SJCRH30 (cell line): ENCODE data around the gene B3GNT9. TPM values are rescaled to one million over a fixed set of nuclear protein-coding genes. Genes with fewer than 3 reads are reported as not detected.
A peak's percentile ranks its signal among the peaks of the same experiment; 100 is the strongest.

Source experiments
- DNase-seq, 2 experiments: peaks; one replicate each; pipeline ENCODE4 v3.0.0-alpha.2; 2015 to 2020
- H3K27ac ChIP-seq: fragments of 250-450 bp; sonication (Bioruptor Pico); 2 replicates; pipeline ENCODE4 v1.5.1; 2020; ENCODE audit warnings: mild to moderate bottlenecking, moderate library complexity
- H3K27me3 ChIP-seq: fragments of 250-450 bp; sonication (Bioruptor Pico); 2 replicates; pipeline ENCODE4 v1.5.1; 2020; ENCODE audit warnings: mild to moderate bottlenecking, moderate library complexity
- H3K36me3 ChIP-seq: fragments of 250-450 bp; sonication (Bioruptor Pico); 2 replicates; pipeline ENCODE4 v1.5.1; 2020; ENCODE audit warnings: mild to moderate bottlenecking, moderate library complexity
- H3K4me1 ChIP-seq: fragments of 250-450 bp; sonication (Bioruptor Pico); 2 replicates; pipeline ENCODE4 v1.5.1; 2020; ENCODE audit warnings: mild to moderate bottlenecking, moderate library complexity
- H3K4me3 ChIP-seq: fragments of 250-450 bp; sonication (Bioruptor Pico); 2 replicates; pipeline ENCODE4 v1.5.1; 2020; ENCODE audit warnings: mild to moderate bottlenecking, moderate library complexity
- H3K9me3 ChIP-seq: fragments of 250-450 bp; sonication (Bioruptor Pico); replicated peaks from 2 replicates; pipeline ENCODE4 v1.5.1; 2020; ENCODE audit warnings: mild to moderate bottlenecking, moderate library complexity
- total RNA-seq: library from RNA; depleted of rRNA; stranded (reverse); fragments of >200 nt; shearing (Covaris generic); gene quantifications from 2 replicates; pipeline ENCODE4 v1.2.3, GENCODE V29; 2014

The B3GNT9 gene
- total RNA-seq, 1 experiment from 2014 or later, result 13.1 TPM

GRCh38 chr16:67155295-67156142, 4.7 kb upstream of the B3GNT9 start:
- Histone ChIP-seq H3K4me1 (peaks cover 13% of the 10 kb centered on the region; the same call in 1 of the 2 replicates), H3K27ac (no peak overlapping the region), H3K27me3 (peaks cover 4% of the 10 kb centered on the region; the same call in 1 of the 2 replicates), H3K9me3 (no peaks in the 10 kb centered on the region), H3K36me3 (no peaks in the 10 kb centered on the region), H3K4me3 (no peak overlapping the region)
- DNase-seq, result peak; percentile 72 to 85

- H3K4me3 ChIP-seq, result no peak overlapping the region
- H3K27me3 ChIP-seq, result peaks cover 4% of the 10 kb centered on the region; the same call in 1 of the 2 replicates
- DNase-seq, result no peak
Measured at GRCh38 chr16:67154578-67155294, 3.9 kb upstream of the B3GNT9 start.

GRCh38 chr16:67151431-67152097, 766 bp upstream of the B3GNT9 start:
- H3K27ac ChIP-seq, result peak overlapping the region; percentile 71; the same call in 1 of the 2 replicates
- DNase-seq, result peak in 1 of 2 experiments; percentile 29
- no peaks in the 10 kb centered on the region for H3K9me3 ChIP-seq
- H3K4me1 ChIP-seq, result peaks cover 6% of the 10 kb centered on the region; the same call in 1 of the 2 replicates
- peak overlapping the region; percentile 67 for H3K4me3 ChIP-seq
- peaks cover 4% of the 10 kb centered on the region; the same call in 1 of the 2 replicates for H3K27me3 ChIP-seq
- peaks cover 11% of the 10 kb centered on the region; the same call in 1 of the 2 replicates for H3K36me3 ChIP-seq

More at GRCh38 chr16:67154578-67155294, 3.9 kb upstream of the B3GNT9 start:
- Histone ChIP-seq H3K27ac (no peak overlapping the region), H3K36me3 (no peaks in the 10 kb centered on the region; the same call in 1 of the 2 replicates), H3K4me1 (peaks cover 10% of the 10 kb centered on the region; the same call in 1 of the 2 replicates), H3K9me3 (no peaks in the 10 kb centered on the region)

- Histone ChIP-seq H3K27ac (peak overlapping the region; percentile 71), H3K9me3 (no peaks in the 10 kb centered on the region), H3K27me3 (no peaks in the 10 kb centered on the region), H3K36me3 (peaks cover 22% of the 10 kb centered on the region; the same call in 1 of the 2 replicates), H3K4me1 (peaks cover 6% of the 10 kb centered on the region; the same call in 1 of the 2 replicates), H3K4me3 (peak overlapping the region; percentile 67)
- DNase-seq, result peak in 1 of 2 experiments; percentile 61
Measured at GRCh38 chr16:67150047-67150832, 558 bp downstream of the B3GNT9 start.

GRCh38 chr16:67149276-67150046, 1.3 kb downstream of the B3GNT9 start:
- Histone ChIP-seq H3K27ac (no peak overlapping the region), H3K4me1 (peaks cover 6% of the 10 kb centered on the region; the same call in 1 of the 2 replicates), H3K27me3 (no peaks in the 10 kb centered on the region), H3K4me3 (no peak overlapping the region), H3K9me3 (no peaks in the 10 kb centered on the region), H3K36me3 (peaks cover 25% of the 10 kb centered on the region; the same call in 1 of the 2 replicates)
- no peak for DNase-seq

- H3K27ac ChIP-seq, result no peak overlapping the region
- no peak overlapping the region for H3K4me3 ChIP-seq
- no peaks in the 10 kb centered on the region for H3K9me3 ChIP-seq
- peaks cover 30% of the 10 kb centered on the region for H3K36me3 ChIP-seq
- DNase-seq, result no peak
- peaks cover 6% of the 10 kb centered on the region; the same call in 1 of the 2 replicates for H3K4me1 ChIP-seq
- no peaks in the 10 kb centered on the region for H3K27me3 ChIP-seq
Measured at GRCh38 chr16:67148656-67149275, 2.0 kb downstream of the B3GNT9 start.

- Histone ChIP-seq H3K36me3 (peaks cover 34% of the 10 kb centered on the region), H3K4me3 (no peak overlapping the region)
Measured at GRCh38 chr16:67148221-67148620, 2.6 kb downstream of the B3GNT9 start.

GRCh38 chr16:67147437-67148140, 3.2 kb downstream of the B3GNT9 start:
- Histone ChIP-seq H3K27ac (no peak overlapping the region), H3K4me3 (no peak overlapping the region), H3K9me3 (no peaks in the 10 kb centered on the region), H3K4me1 (peaks cover 6% of the 10 kb centered on the region; the same call in 1 of the 2 replicates), H3K36me3 (peaks cover 41% of the 10 kb centered on the region), H3K27me3 (no peaks in the 10 kb centered on the region)
- DNase-seq, result no peak

More at GRCh38 chr16:67148221-67148620, 2.6 kb downstream of the B3GNT9 start:
- no peak for DNase-seq
- no peaks in the 10 kb centered on the region for H3K9me3 ChIP-seq
- H3K27me3 ChIP-seq, result no peaks in the 10 kb centered on the region
- H3K27ac ChIP-seq, result no peak overlapping the region
- H3K4me1 ChIP-seq, result peaks cover 6% of the 10 kb centered on the region; the same call in 1 of the 2 replicates

GRCh38 chr16:67146523-67147357, 4.1 kb downstream of the B3GNT9 start:
- no peak overlapping the region for H3K4me3 ChIP-seq
- peaks cover 3% of the 10 kb centered on the region; the same call in 1 of the 2 replicates for H3K4me1 ChIP-seq
- no peaks in the 10 kb centered on the region for H3K9me3 ChIP-seq
- H3K27ac ChIP-seq, result no peak overlapping the region
- H3K27me3 ChIP-seq, result no peaks in the 10 kb centered on the region
- peaks cover 44% of the 10 kb centered on the region for H3K36me3 ChIP-seq
- DNase-seq, result no peak

- Histone ChIP-seq H3K4me3 (no peak overlapping the region), H3K4me1 (no peaks in the 10 kb centered on the region), H3K36me3 (peaks cover 51% of the 10 kb centered on the region), H3K9me3 (no peaks in the 10 kb centered on the region), H3K27ac (no peak overlapping the region), H3K27me3 (no peaks in the 10 kb centered on the region)
- DNase-seq, result no peak
Measured at GRCh38 chr16:67145746-67146145, 5.1 kb downstream of the B3GNT9 start.

GRCh38 chr16:67144943-67145342, 5.9 kb downstream of the B3GNT9 start:
- Histone ChIP-seq H3K27ac (no peak overlapping the region), H3K4me3 (no peak overlapping the region), H3K36me3 (peaks cover 59% of the 10 kb centered on the region), H3K27me3 (no peaks in the 10 kb centered on the region), H3K9me3 (no peaks in the 10 kb centered on the region), H3K4me1 (no peaks in the 10 kb centered on the region)
- no peak for DNase-seq

- no peak for DNase-seq
- no peak overlapping the region for H3K27ac ChIP-seq
- peaks cover 73% of the 10 kb centered on the region for H3K36me3 ChIP-seq
- H3K9me3 ChIP-seq, result no peaks in the 10 kb centered on the region
- H3K27me3 ChIP-seq, result no peaks in the 10 kb centered on the region
- no peaks in the 10 kb centered on the region for H3K4me1 ChIP-seq
- no peak overlapping the region for H3K4me3 ChIP-seq
Measured at GRCh38 chr16:67142342-67142741, 8.5 kb downstream of the B3GNT9 start.
